ENCODE measurements around the gene ZNRF3.

ZNRF3 gene

GRCh38 chr22:28885939-28886338 lies 2.6 kb downstream of the ZNRF3 start:
- TF ChIP-seq CTCF (conservative IDR thresholded peaks at IDR 0.05) = peak; percentile 30
- peak overlapping the region; percentile 76 for H3K27ac ChIP-seq

GRCh38 chr22:28886679-28887078 lies 3.3 kb downstream of the ZNRF3 start:
- H3K27ac ChIP-seq = peak overlapping the region; percentile 76

- peak overlapping the region; percentile 76 for H3K27ac ChIP-seq
- no peak for TF ChIP-seq CTCF (conservative IDR thresholded peaks at IDR 0.05)
These were observed 4.5 kb downstream of the ZNRF3 start for GRCh38 chr22:28887725-28888459.

- no peak for TF ChIP-seq CTCF (conservative IDR thresholded peaks at IDR 0.05)
- no peak overlapping the region for H3K27ac ChIP-seq
These were observed 6.2 kb downstream of the ZNRF3 start for GRCh38 chr22:28889478-28890024.

GRCh38 chr22:28891156-28891733 lies 7.9 kb downstream of the ZNRF3 start:
- no peak overlapping the region for H3K27ac ChIP-seq
- no peak for TF ChIP-seq CTCF (conservative IDR thresholded peaks at IDR 0.05)

GRCh38 chr22:28892175-28892731 lies 8.9 kb downstream of the ZNRF3 start:
- TF ChIP-seq CTCF (conservative IDR thresholded peaks at IDR 0.05) = no peak
- no peak overlapping the region for H3K27ac ChIP-seq

- H3K27ac ChIP-seq = no peak overlapping the region
- TF ChIP-seq CTCF (conservative IDR thresholded peaks at IDR 0.05) = no peak
These were observed 10.4 kb downstream of the ZNRF3 start for GRCh38 chr22:28893810-28894209.

- TF ChIP-seq CTCF (conservative IDR thresholded peaks at IDR 0.05) = no peak
- H3K27ac ChIP-seq = no peak overlapping the region
These were observed 11.0 kb downstream of the ZNRF3 start for GRCh38 chr22:28894334-28894733.
